NK-92 treated with Interleukin-12 subunit alpha and Interleukin-12 subunit beta, amount 100 ng/mL, for 24 hours (cell line): ENCODE measurements around the gene CTBP1.

ENCODE experiments used
- DNase-seq: peaks from one replicate; lab custom pipeline; 2025; lab: John Stamatoyannopoulos, UW

The CTBP1 gene

DNA sequence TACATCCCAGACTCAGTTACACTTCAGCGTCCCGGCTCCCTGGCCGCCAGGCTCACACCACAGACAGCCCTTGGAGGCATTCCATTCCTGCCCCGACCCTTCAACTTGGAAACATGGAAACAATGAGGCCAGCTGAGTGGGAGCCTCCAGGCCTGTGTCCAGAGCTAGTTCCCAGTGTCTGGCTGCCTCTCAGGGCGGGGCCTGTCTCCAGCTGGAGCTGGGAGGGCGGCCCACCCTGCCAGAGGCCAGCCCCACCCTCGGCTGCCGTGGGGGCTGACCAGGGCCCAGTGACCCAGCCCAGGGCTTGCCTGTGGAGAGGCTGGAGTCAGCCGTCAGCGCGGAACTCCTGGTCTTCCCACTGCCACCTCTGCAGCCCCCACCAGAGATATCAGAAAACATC lies 39.1 kb downstream of the CTBP1 start:
- DNase-seq: no peak

DNA sequence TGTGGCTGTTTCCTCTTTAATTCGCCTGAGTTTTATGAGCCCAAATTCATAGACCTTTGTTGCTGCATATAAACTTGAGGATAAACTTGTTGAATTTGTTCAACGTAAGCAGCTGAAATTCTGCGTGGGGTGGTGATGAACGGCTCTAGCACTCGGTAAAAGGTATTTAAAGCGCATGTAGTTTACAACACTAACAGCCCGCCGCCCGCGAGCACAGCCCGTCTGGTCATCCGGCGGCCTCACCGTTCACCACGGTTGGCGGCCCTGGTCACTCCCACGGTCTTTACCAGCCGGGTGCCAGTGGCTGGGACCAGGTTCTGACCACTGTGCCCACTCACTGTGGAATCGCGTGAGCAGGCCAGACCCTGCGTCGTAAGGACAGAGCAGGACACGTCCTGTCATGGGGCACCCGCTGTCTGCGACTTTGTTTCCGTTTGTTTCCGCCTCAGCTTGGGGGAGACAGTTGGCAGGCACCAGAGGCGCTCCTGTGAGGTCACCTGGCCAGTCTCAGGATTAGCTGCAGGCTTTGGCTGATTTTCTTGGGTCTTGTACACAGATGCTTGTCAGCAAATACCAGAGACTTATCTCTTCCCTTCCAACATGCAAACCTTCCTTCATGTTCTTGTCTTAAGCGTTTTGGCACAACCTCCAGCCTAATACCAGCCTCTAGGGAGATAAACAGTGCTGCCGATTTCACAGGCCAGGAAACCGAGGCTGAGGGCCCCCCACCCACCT lies 39.8 kb downstream of the CTBP1 start:
- DNase-seq: no peak

GRCh38 chr4:1208266-1208961 lies 40.5 kb downstream of the CTBP1 start:
- DNase-seq: no peak

DNA sequence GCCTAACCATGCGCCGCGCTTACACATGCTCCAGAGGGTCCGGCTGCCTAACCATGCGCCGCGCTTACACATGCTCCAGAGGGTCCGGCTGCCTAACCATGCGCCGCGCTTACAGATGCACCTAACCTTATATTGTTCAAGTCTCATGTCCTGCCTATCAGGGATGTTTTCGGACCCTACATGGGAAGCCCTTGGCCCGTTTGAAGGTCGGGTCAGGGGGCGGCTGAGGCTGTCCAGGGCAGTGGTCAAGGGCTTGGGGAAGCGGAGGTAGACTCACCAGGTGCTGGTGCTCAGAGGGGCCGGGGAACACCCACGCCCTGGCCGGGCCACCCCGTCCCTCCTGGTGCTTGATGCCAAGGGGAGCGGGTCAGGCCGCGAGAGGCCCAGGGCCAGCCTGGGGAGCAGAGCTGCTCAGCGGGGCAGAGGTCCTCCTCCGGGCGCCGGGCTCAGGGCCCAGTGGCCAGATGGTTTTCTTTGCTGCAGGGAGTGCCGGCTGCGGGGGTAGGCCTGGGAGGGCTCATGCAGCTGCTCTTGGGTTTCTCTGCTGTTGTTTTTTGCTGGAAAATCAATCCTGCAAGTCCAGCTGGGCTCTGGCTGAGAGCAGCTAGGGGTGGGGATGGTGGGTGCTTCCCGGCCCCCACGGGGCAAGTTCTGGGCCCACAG lies 41.2 kb downstream of the CTBP1 start:
- no peak for DNase-seq

DNA sequence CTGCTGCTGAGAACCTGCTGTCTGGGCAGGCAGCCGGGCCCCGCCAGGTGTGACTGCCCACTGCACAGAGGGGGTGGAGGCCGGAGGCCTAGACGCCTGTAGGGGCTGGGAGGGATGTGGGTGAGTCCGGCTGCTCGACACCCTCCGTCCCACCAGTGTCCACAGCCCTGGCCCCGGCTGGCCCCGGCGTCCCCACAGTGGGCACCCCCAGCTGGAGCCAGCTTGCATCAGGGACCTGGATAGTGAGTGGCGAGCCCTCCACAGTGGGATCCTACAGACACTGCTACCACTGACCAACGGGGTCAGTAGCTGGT lies 41.8 kb downstream of the CTBP1 start:
- DNase-seq: no peak

GRCh38 chr4:1206299-1207156 lies 42.4 kb downstream of the CTBP1 start:
- DNase-seq: no peak

DNA sequence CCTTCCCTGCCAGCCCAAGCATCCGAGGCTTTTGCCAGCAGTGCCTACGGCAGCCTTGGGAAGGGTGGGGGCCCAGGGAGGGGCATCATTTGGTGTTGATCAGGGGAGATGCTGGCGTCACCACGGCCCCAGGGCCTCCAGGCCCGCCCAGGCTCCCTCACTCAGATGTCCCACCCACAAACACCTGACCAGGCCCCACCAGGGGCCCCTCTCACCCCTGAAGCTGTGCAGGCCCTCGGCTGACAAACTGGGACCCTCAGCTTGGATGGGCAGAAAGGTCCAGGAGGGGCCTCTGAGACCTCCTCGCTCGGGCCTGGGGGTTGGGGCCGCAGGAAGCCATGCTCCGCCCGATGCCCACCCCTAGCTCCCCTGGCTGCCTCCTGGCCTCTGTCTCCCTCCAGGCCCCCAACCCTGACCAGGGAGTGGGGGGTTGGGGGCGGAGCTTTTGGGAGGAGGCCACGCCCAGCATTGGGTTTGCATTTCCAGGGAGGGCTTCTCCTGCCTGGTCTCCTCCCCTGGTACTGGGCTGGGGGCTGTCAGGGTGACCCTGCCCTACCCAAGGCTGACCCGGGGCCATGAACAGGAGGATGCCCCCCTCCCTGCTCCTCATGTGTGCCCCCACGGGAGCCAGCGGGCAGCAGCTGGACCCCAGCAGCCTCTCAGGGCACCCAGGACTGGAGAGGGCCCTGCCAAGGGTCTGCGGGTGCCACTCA lies 43.2 kb downstream of the CTBP1 start:
- no peak for DNase-seq

GRCh38 chr4:1204828-1205585 lies 43.9 kb downstream of the CTBP1 start:
- no peak for DNase-seq

GRCh38 chr4:1204286-1204827 lies 44.6 kb downstream of the CTBP1 start:
- no peak for DNase-seq

- DNase-seq: no peak
These were observed 45.8 kb downstream of the CTBP1 start for GRCh38 chr4:1203026-1203616.

GRCh38 chr4:1202526-1203011 lies 46.4 kb downstream of the CTBP1 start:
- DNase-seq: no peak

- DNase-seq: peak; percentile 87
These were observed 46.9 kb downstream of the CTBP1 start for GRCh38 chr4:1201851-1202525.

DNA sequence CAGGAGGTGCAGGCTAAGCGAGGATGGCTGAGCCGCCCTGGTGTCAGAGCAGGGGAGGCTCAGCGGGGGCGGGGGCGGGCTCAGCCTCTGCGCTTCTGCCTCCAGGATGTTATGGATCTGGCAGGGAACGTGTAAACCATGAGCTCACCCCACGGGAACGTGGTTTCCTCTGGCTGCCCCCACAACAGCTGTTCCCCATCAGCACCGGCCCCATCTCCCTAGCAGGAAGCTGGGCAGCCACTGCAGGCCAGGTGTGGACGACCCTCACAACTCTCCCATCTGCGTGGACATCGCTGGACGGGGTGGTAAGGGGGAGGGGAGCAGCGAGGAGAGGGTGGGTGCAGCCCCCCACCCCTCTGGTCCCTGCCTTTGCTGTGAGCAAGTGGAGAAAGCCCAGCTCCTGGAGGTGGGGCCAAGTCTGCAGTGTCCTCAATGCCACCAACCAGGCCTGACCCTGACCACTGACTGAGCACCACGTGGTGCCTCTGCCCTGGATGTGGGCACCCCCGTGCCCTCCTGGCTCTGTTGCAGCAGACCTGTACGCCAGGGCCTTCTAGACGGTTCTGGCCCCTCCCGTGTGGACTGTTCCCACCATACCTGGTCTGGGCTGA lies 48.4 kb downstream of the CTBP1 start:
- no peak for DNase-seq

DNA sequence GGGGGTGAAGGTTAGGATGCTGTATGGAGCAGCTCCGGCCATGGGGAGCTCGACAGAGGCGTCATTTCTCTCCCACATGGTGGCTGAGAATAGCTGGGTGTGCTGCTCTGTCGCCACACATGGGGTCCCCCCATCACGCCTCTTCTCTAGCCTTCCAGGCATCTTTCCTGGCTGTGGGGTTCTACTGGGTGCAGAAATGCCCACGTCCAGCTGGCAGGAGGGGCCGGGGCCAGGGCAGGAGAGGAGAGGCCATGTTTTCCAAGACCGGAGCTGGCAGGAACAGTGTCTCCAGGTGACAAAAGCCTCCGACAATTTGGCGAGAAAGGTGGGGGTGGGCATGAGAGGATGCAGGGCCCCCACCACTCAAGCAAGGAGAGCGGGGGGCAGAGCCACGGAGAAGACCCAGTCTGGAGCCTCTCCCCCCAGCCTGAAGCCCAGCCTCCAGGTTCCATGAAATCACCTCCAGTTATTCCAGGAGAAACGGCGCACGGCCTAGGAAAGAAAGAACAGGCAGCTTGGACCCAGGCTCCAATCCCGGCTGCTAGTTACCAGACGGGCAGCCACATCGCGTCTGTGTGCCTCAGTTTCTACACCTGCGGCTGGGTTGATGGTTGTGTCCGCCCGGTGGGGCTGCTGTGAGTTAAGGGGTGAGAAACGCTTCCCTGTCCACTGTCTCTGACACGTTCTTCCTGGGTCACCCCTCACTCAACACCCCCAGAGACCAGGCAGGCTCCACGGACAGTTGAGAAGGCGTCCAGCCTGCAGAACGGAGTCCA lies 49.2 kb downstream of the CTBP1 start:
- no peak for DNase-seq

DNA sequence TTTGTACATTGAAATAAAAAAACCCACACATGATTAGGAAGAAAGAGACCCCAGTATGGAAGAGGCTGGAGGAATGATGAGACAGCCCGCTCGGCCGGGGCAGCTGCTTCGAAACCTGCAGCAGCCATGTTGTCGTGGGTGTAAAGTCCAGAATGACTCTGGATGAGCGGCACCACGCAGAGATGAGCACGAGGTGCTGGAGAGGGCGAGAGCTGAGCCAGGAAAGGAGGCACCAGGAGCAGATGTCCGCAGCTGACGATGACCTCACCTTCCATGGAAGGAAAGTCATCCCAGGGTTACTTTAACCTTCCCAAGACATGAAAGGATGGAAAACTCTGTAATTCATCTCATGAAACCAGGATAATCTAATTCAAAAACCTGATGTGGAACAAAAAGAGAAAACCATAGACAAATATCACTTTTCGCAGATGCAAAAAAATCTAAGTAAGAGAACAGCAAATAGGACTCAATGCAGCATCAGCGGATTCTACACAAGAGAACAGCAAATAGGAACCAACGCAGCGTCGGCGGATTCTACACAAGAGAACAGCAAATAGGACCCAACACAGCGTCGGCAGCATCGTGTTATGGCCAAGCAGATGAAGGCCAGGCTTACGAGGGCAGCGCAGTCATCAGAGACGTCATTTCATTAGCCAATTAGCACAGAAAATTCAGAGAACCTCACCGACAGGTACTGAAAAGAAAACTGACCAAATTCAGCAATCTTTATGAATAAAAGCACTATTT lies 50.7 kb downstream of the CTBP1 start:
- no peak for DNase-seq

DNA sequence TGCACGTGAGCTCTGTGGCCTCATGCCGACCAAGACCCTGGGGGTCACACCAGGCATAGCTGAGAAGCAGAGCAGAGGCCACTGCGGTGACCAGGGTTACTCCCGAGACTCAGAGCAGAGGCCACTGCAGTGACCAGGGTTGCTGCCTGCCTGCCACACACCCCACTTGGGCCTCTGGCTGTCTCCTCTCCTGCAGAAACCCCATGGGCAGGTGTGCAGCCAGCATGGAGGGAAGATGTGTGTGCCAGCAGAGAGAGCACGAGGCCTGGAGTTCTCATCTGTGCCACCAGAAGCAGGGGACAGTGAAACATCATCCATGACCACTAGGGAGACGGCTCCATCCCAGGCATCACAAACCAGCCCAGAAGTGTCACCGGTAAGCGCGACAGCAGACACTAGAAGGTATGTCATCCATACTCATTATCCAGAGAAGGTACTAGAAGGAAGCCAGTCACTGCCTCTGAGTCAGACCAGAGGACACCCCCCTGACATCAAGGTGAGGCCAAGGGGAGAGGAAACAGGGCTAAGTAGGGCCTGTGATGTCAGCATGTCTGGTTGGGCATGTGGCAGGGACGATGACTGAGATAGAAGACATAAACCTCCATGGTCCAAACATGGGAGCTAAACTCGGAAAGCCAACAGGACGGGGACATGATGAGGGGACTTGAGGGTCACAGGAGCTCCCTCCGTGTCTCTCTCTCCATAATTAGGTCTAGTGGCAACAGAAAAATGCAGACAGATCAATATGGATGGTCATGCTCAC lies 52.3 kb downstream of the CTBP1 start:
- no peak for DNase-seq

DNA sequence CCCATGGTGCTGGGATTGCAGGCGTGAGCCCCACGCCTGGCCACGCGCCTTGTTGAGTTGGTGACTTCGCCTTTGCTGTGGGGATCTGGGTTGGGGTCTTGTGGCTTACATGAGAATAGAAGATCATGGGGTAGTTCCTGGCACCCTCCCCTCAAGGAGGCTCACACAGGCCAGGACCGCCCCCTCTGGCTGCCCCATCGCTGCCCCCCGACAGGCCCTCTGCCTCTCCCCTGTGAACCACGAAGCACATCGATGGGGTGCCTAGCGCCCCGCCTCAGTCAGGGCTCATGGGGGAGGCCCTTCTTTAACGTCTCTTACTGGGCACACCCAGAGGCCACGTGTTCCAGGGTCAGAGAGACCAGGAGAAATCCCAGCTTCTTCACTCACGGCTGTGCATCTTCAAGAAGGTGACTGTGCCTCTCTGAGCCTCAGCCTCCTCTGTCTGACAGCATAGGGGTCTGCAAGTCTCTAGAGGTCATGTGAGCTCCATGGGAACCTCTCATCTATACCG lies 53.0 kb downstream of the CTBP1 start:
- DNase-seq: no peak
